Measurements from ENCODE around the gene CLEC3B.
"Not testable (repeated sequence)": the region's sequence is repeated elsewhere in the genome, so short reads cannot be mapped to it uniquely, and the experiment has no call there.

CLEC3B gene

DNA sequence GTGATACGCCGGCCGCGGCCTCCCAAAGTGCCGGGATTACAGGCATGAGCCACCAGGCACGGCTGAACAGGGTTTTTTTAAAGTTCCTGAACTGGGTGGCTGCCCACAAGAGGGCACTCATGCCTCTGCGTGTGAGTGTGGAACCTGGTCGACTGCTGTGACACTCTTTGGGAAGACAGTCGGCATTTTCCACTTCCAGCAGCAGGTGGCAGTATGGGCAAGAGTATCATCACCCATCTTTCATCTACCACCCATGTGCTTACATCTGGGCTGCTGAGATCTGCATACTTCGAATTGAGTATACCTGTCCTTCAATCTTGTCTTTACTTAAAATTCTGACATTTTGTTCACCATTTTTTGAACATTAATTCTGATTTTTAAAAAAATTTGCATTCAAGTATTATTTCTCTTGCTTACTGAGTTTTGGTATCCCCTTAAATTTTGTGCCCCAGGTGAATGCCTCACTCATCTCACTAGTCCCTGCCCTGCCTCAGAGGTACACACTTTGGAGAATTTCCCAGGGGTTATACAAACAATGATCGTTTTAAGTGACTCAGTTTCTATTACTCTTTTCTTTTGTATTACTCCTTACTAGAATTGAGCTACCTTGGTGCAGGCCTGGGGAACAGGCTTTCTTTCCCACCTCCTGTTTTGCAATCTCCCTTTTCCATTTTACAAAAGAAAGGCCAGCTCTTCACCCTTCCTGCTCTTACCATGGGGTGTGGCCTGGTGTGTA is 11.8 kb downstream of the CLEC3B start:
- DNase-seq: peak; percentile 44 to 59

DNA sequence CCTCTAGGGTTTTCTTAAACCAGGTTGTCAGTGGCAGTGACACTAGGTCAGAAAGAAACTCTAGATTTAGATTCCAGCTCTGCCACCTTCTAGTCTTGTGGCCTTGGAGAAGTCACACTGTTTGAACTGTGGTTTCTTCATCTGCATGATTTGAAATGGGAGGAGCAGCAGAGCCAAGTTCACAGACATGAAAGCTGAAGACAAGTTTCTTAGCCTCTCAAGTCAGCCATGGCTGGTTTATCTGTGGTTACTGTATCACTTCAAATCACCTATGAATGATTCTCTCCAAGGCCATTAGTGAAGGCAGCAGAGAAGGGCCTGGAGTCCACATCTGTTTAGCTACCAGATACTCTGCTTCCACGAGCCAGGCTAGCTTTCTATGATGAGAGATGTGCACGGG is 15.6 kb downstream of the CLEC3B start:
- no peak for DNase-seq

DNA sequence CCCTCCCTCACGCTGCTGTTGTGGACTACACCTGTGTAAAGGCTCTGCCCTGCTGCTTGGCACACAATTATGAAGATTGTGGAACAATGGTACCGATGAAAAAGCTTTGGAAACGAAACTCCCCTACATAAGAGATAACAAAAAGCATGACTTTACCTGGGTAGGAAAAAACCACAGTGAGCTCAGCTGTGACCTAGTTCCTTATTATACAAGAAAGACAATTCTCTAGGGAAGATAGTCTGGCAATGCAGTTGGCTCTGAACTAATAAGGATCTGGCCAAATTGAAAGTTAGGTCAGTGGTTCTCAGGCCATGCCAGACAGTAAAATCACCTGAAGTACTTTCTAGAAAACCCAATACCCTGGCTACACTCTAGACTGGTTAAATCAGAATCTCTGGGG is 16.1 kb downstream of the CLEC3B start:
- DNase-seq: no peak

- DNase-seq: no peak
Observed at GRCh38 chr3:45043728-45044299, 17.7 kb downstream of the CLEC3B start.

DNA sequence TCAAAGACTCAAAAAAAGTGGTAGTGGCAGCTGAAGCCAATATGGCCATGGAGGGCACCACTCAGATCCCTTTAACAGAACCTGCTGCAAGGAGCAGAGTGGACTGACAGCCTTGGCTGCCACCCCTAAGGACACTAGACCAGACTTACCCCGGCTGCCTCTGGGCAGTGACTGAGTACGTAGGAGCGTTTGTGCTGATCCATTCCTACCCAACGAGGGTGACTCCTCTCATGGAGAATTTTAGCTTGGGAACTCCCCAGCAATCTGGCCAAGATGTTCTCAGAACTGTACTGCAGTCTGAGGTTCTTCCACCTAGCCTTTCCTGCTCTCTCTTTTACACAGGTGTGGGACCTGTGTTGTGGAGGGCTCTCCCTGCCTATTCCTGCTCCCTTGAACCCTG is 22.1 kb downstream of the CLEC3B start:
- no peak for DNase-seq

GRCh38 chr3:45049807-45050206 is 23.7 kb downstream of the CLEC3B start:
- no peak for DNase-seq

- no peak for DNase-seq
Observed at GRCh38 chr3:45051685-45052084, 25.6 kb downstream of the CLEC3B start.

GRCh38 chr3:45053805-45054195 is 27.7 kb downstream of the CLEC3B start:
- DNase-seq: not testable (repeated sequence)

DNA sequence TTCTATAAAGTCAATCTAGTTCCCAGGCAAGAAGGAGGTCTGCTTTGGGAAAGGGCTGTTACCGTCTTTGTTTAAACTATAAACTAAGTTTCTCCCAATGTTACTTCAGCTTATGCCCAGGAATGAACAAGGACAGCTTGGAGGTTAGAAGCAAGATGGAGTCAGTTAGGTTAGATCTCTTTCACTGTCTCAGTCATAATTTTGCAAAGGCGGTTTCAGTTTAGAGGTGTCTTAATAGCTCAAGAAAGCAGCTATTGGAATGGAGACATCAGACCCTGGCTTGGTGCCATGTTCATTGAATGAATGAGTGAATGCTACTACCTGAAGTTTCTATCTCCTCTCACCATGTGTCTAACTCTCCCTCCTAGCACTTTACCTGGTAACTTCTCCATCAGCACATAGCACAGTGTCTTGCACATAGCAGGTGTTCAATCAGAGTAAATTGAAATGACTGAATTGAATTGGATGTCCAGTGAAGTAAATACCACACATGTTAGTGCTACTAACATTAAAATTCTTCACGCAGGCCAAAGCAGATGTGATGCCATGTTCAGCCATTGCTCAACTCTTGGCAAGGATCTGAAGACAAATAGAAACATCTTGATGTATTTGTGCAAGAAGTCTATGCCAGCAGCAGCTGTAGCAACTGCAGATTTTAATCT is 28.2 kb downstream of the CLEC3B start:
- DNase-seq: no peak

DNA sequence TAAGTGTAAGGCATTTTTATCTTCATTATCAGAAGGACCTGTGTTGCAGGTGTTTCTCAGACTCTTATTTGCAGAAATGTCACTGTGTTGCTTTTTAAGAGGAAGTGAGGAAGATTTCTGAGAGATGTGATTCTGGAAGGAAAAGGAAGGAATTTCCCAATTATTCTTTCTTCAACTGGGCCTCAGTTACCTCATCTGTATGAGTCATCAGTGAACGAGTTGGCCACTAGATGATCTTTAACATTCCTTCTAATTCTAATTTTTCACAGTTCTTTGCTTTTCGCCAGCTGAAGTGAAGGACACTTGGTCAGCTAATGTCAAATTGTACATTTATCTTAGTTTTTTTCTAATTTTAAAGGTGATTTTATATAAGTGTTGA is 28.9 kb downstream of the CLEC3B start:
- no peak for DNase-seq

DNA sequence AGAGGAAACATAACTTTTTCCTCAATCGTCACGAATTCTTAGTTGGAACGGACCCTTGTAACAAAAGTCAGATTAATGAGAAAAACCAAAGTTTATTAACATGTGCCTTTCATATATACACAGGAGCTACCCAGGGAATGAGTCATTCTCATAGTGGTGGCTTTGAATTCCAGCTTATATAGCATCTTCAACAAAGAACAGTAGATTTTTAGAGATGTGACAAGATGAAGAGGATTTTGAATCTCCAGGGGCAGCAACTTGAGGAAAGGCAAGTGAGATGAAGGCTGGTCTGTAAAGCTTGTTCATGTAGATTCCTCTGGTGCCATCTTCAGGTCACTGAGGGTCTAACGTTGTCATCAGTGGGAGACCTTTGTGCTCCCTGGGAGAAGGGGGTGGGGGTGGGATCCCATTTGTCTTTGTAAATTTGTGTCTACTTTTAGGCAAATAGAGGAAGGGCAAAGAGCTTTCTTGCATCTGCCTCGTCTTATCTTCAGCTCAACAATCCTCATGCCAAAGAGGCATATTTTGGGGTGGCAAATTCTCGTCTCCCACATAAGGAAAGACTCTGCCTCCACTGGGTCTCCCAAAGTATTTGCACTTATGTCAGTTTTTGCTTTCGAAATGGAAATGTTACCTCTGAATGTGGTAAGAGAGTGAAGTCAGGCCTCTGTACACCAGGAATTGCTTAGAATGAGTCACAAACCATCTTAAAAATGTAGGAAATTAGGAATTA is 29.5 kb downstream of the CLEC3B start:
- no peak for DNase-seq

GRCh38 chr3:45056608-45057301 is 30.7 kb downstream of the CLEC3B start:
- DNase-seq: no peak

- no peak for DNase-seq
Observed at GRCh38 chr3:45057557-45057956, 31.5 kb downstream of the CLEC3B start.

DNA sequence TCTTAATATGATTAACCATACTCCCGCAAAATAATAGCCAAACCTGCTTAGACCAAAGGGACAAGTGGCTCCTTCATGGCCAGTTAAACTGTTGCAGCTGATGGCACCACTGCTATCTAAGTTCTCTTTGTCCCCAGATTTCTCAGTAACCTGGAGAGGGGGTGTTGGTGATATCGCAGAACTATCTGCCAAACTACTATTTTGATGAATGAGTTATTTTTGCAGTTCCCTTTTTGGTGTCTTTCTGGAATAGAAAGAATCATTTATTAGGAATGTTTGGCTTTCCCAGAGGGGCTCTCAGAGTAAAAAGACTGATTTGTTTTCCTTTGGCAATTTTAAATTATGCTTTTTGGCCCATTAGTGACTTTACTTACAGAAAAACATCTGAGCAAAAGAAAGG is 33.0 kb downstream of the CLEC3B start:
- DNase-seq: no peak

DNA sequence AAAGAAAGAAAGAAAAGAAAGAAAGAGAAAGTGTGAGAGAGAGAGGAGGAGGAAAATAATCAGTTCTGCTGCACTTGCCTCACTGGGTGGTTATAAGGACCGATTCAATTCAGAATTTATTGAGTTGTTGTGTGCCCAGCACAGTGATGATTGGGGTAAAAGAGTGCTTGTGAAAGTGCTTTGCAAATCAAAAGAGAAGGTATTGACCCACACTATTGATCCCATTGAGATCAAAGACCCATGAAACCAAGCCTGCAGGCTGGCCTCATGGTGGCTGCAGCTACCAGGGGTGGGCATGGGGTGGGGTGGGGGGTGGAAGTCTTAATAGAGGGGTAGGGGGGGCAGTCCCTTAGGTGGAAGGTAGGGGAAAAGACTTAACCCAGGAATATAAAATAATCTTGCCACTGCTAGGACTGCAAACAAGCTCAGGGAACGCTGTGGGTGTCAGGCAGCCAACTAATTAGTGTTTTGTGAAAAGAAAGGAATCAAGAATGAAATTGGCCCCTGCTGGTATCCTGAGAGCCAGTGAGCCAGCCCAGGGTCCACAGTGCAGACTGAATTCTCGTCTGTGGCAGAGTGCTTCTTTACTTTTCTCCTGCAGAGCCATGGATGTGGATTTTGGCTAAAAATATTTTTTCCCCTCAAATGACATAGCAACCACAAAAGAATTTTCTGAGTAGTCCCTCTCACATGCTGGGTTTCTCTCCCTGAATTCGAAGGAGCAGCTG is 34.2 kb downstream of the CLEC3B start:
- DNase-seq: no peak

DNA sequence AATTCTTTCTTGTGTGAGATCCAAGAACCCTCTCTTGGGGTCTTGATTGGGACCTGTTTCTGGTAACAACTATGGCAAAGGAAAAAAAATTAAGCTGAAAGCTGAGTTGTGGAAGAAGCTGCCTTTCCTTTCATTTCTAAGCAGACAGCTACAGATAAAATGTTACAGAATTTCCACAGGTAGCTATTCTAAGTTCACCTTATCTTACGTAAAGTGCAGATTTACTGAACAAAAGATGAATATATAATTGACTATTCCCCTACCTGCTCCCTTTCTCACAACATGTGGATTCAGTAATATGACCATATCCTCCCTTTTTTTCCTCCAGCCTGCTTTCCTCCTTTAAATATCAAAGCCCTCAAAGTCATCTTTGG is 36.6 kb downstream of the CLEC3B start:
- no peak for DNase-seq

- no peak for DNase-seq
Observed at GRCh38 chr3:45064512-45065372, 38.6 kb downstream of the CLEC3B start.

GRCh38 chr3:45065373-45065720 is 39.2 kb downstream of the CLEC3B start:
- no peak for DNase-seq

DNA sequence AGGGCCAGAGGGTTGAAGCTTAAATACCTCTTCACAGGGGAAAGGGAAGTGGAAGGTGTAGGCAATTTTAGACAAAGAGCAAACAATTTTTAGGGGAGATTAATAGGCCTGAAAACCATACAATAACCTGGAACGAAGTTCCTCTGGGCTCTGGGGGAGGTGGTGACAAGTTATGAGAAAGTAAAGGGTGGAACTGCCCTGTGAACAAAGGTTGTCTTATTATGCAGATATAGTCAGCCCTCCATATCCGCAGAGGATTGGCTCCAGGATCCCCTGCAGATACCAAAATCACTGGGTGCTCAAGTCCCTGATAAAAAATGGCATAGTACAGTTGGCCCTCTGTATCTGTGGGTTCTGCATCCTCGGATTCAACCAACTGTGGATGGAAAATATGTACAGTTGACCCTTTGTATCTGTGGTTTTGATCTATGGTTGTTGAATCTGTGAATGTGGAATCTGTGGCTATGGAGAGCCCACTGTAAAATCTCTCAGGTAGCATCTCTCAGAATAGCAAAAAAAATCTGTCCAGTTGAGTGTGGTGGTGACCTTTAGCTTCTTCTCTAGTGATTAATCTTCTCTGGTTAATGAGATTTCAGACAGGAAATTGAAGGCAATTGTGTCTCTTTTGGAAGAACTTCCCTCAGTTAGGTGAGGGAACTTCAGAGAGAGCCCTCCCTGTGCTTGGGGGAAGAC is 40.2 kb downstream of the CLEC3B start:
- no peak for DNase-seq

DNA sequence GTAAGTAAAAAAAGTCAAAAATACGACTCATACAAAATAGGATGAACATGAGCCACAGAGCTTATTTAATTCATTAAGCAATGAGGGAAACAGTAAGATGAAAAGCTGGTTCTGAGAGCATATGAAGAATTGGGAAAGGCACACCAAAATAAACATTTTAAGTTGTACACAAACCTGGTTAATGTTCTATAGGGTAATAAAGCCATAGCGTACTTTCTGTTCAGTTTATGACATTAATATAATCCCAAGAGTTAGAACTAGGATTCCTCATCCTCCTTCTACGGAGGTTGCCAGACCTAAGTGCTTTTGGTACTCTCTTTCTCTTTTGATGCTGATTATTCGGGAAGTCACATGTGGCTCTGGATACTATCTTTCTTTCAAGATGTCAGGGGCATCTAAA is 41.4 kb downstream of the CLEC3B start:
- DNase-seq: no peak

DNA sequence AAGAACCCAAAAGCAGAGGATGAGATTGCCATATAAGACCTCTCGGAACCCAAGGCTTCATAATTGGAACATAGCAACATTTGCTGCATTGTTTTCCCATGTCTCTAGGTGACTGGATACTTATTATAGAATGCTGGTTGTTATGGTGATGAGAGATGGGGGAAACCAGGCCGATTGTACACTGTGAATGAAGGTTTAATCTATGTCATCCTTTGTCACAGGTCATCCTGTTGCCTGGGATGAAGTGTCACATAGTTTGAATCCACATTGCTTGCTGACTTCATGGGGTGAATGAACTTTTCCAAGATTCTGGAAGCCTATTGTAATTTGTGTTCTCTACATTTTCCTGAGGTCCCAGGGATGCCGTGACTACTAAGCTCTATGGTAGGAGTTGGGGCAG is 41.8 kb downstream of the CLEC3B start:
- no peak for DNase-seq

All from NCI-H187 (cell line).